Lower lobe of right lung (tissue), 2 donors: ENCODE results near the gene IQCH. TPM values are rescaled to one million over a fixed set of nuclear protein-coding genes. Genes with fewer than 3 reads are reported as not detected.

Experiments used
- ATAC-seq, 2 donors: fragments of 200-7000 bp; cut with Tn5 transposase; one replicate each; pipeline ENCODE4 v1.9.1; 2020 to 2022; ENCODE audit warnings: mild to moderate bottlenecking in 2 of 2, moderate library complexity in 2 of 2
- DNase-seq: peaks from one replicate; pipeline ENCODE4 v3.0.0-alpha.2; 2020
- H3K27ac ChIP-seq: fragments of 200-600 bp; one replicate; pipeline ENCODE4 v1.8.0; 2022
- H3K27me3 ChIP-seq: fragments of 200-600 bp; one replicate; pipeline ENCODE4 v1.8.0; 2022; ENCODE audit warnings: low read depth
- H3K36me3 ChIP-seq: fragments of 200-600 bp; one replicate; pipeline ENCODE4 v1.8.0; 2022; ENCODE audit warnings: mild to moderate bottlenecking
- H3K4me1 ChIP-seq: fragments of 200-600 bp; one replicate; pipeline ENCODE4 v1.8.0; 2022
- H3K4me3 ChIP-seq: fragments of 200-600 bp; one replicate; pipeline ENCODE4 v1.8.0; 2022; ENCODE audit warnings: mild to moderate bottlenecking
- H3K9me3 ChIP-seq: fragments of 200-600 bp; one replicate; pipeline ENCODE4 v1.8.0; 2022
- CTCF ChIP-seq: fragments of 200-600 bp; IDR thresholded peaks from one replicate; pipeline ENCODE4 v1.8.0; 2022; ENCODE audit warnings: antibody characterized with exemption, mild to moderate bottlenecking
- intact Hi-C: fragments of 100-400 bp; cut with DNase I; formaldehyde crosslinking; loops from one replicate; pipeline ENCODE4 v1.11.0; 2022
- total RNA-seq: library from RNA; stranded (reverse); fragmentation: NEBNext Ultra II Directional; extraction: Animal tissue kit (Norgen Biotek cat#: 25700); gene quantifications from one replicate; pipeline ENCODE4 v1.2.1, GENCODE V29; 2021
- donor health status: DM: no; HTN: yes; CAD: no; lungs with severe emphysema.

The IQCH gene
- total RNA-seq, 1 donor from 2014 or later = 2.3 TPM

GRCh38 chr15:67370206-67370954 is 115.8 kb downstream of the IQCH start:
- no peak for DNase-seq
- no peak for TF ChIP-seq CTCF

GRCh38 chr15:67372543-67372942 is 118.0 kb downstream of the IQCH start:
- TF ChIP-seq CTCF = no peak
- Histone ChIP-seq H3K27ac (no peak overlapping the region), H3K4me3 (no peak overlapping the region), H3K36me3 (no peaks in the 10 kb centered on the region), H3K27me3 (no peaks in the 10 kb centered on the region), H3K4me1 (no peaks in the 10 kb centered on the region), H3K9me3 (no peaks in the 10 kb centered on the region)
- ATAC-seq (no peak), DNase-seq (no peak)
- intact Hi-C loops = no loop called here

More at GRCh38 chr15:67370206-67370954, 115.8 kb downstream of the IQCH start:
- intact Hi-C loops = no loop called here
- Histone ChIP-seq H3K27ac (no peak overlapping the region), H3K36me3 (no peaks in the 10 kb centered on the region), H3K27me3 (no peaks in the 10 kb centered on the region), H3K9me3 (no peaks in the 10 kb centered on the region), H3K4me1 (no peaks in the 10 kb centered on the region), H3K4me3 (no peak overlapping the region)
- no peak for ATAC-seq

- TF ChIP-seq CTCF = no peak
- H3K4me1 ChIP-seq = no peaks in the 10 kb centered on the region
- H3K36me3 ChIP-seq = no peaks in the 10 kb centered on the region
- H3K27me3 ChIP-seq = no peaks in the 10 kb centered on the region
- H3K4me3 ChIP-seq = no peak overlapping the region
- ATAC-seq (no peak), DNase-seq (no peak)
- H3K27ac ChIP-seq = no peak overlapping the region
- intact Hi-C loops = no loop called here
- no peaks in the 10 kb centered on the region for H3K9me3 ChIP-seq
Observed at GRCh38 chr15:67372986-67373675, 118.5 kb downstream of the IQCH start.

- Histone ChIP-seq H3K4me3 (no peak overlapping the region), H3K9me3 (no peaks in the 10 kb centered on the region), H3K27me3 (no peaks in the 10 kb centered on the region), H3K4me1 (no peaks in the 10 kb centered on the region), H3K36me3 (no peaks in the 10 kb centered on the region), H3K27ac (no peak overlapping the region)
- intact Hi-C loops = no loop called here
- no peak for ATAC-seq
- DNase-seq = no peak
- TF ChIP-seq CTCF = no peak
Observed at GRCh38 chr15:67373971-67374370, 119.4 kb downstream of the IQCH start.

GRCh38 chr15:67379530-67379929 is 124.9 kb downstream of the IQCH start:
- Histone ChIP-seq H3K27ac (no peak overlapping the region), H3K36me3 (no peaks in the 10 kb centered on the region), H3K9me3 (no peaks in the 10 kb centered on the region), H3K27me3 (no peaks in the 10 kb centered on the region), H3K4me3 (no peak overlapping the region), H3K4me1 (no peaks in the 10 kb centered on the region)
- intact Hi-C loops = no loop called here
- no peak for TF ChIP-seq CTCF
- DNase-seq (no peak), ATAC-seq (no peak)
